Mucosa of descending colon (tissue), 3 donors: ENCODE data around the gene NRN1L. TPM values are rescaled to one million over a fixed set of nuclear protein-coding genes. Genes with fewer than 3 reads are reported as not detected.
A peak's percentile ranks its signal among the peaks of the same experiment; 100 is the strongest.
"Not testable (repeated sequence)": the region's sequence is repeated elsewhere in the genome, so short reads cannot be mapped to it uniquely, and the experiment has no call there.

Source experiments
- ATAC-seq: fragments of 200-7000 bp; cut with Tn5 transposase; one replicate; pipeline ENCODE4 v1.9.1; 2020; ENCODE audit warnings: mild to moderate bottlenecking, moderate library complexity
- DNase-seq, 3 donors: peaks; one replicate each; pipeline ENCODE4 v3.0.0-alpha.2; 2020
- H3K36me3 ChIP-seq: fragments of 200-600 bp; one replicate; pipeline ENCODE4 v1.8.0; 2021; ENCODE audit warnings: low read depth, mild to moderate bottlenecking
- H3K4me1 ChIP-seq: fragments of 200-600 bp; one replicate; pipeline ENCODE4 v1.8.0; 2021; ENCODE audit warnings: low read depth, mild to moderate bottlenecking
- H3K4me3 ChIP-seq: fragments of 200-600 bp; one replicate; pipeline ENCODE4 v1.8.0; 2021; ENCODE audit warnings: mild to moderate bottlenecking
- H3K9me3 ChIP-seq: fragments of 200-600 bp; one replicate; pipeline ENCODE4 v1.8.0; 2021; ENCODE audit warnings: mild to moderate bottlenecking
- CTCF ChIP-seq: fragments of 200-600 bp; IDR thresholded peaks from one replicate; pipeline ENCODE4 v1.8.0; 2022; ENCODE audit warnings: antibody characterized with exemption, mild to moderate bottlenecking
- intact Hi-C, 2 donors: fragments of 100-400 bp; cut with DNase I in 1 of 2; cut with micrococcal nuclease in 1 of 2; formaldehyde crosslinking; loops; one replicate each; pipeline versions ENCODE4 v1.11.0 to v1.11.1; 2022; cut with DNase I, micrococcal nuclease
- total RNA-seq, 3 donors: library from RNA; stranded (reverse); fragmentation: NEBNext Ultra II Directional in 2 of 3; extraction: Animal tissue kit (Norgen Biotek cat#: 25700) in 2 of 3; gene quantifications; one replicate each; pipeline versions ENCODE4 v1.2.1 to v1.2.4, GENCODE V29; 2021 to 2023
- donor health status: DM: no; HTN: no; CAD: no; lungs with moderate emphysema.
- donor health status: DM: no; HTN: no; CAD: no.
- donor health status: DM: no; HTN: yes; CAD: no.

Gene NRN1L
- total RNA-seq, 3 donors from 2014 or later, result 0.49 to 0.99 TPM; not detected in 1

DNA sequence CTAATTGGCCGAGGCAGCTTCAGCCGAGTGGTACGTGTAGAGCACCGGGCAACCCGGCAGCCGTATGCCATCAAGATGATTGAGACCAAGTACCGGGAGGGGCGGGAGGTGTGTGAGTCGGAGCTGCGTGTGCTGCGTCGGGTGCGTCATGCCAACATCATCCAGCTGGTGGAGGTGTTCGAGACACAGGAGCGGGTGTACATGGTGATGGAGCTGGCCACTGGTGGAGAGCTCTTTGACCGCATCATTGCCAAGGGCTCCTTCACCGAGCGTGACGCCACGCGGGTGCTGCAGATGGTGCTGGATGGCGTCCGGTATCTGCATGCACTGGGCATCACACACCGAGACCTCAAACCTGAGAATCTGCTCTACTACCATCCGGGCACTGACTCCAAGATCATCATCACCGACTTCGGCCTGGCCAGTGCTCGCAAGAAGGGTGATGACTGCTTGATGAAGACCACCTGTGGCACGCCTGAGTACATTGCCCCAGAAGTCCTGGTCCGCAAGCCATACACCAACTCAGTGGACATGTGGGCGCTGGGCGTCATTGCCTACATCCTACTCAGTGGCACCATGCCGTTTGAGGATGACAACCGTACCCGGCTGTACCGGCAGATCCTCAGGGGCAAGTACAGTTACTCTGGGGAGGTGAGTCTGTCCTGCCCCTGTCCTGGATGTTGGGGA, 24.5 kb downstream of the NRN1L start:
- TF ChIP-seq CTCF, result no peak

GRCh38 chr16:67910158-67910557, 25.5 kb downstream of the NRN1L start:
- intact Hi-C loops, result no loop called here
- ATAC-seq, result peak; percentile 18
- no peaks in the 10 kb centered on the region for H3K9me3 ChIP-seq
- H3K4me1 ChIP-seq, result no peaks in the 10 kb centered on the region
- H3K36me3 ChIP-seq, result no peaks in the 10 kb centered on the region
- no peak for DNase-seq
- H3K4me3 ChIP-seq, result no peak overlapping the region
- no peak for TF ChIP-seq CTCF

More for the DNA sequence above, 24.5 kb downstream of the NRN1L start:
- DNase-seq, result no peak
- Histone ChIP-seq H3K9me3 (no peaks in the 10 kb centered on the region), H3K4me3 (no peak overlapping the region), H3K4me1 (no peaks in the 10 kb centered on the region), H3K36me3 (no peaks in the 10 kb centered on the region)
- intact Hi-C loops, result no loop called here
- ATAC-seq, result no peak

GRCh38 chr16:67914758-67915495, 30.2 kb downstream of the NRN1L start:
- no peak for ATAC-seq
- Histone ChIP-seq H3K4me1 (no peaks in the 10 kb centered on the region), H3K4me3 (no peak overlapping the region), H3K9me3 (no peaks in the 10 kb centered on the region), H3K36me3 (no peaks in the 10 kb centered on the region)
- no peak for TF ChIP-seq CTCF
- no peak for DNase-seq
- intact Hi-C loops, result no loop called here

DNA sequence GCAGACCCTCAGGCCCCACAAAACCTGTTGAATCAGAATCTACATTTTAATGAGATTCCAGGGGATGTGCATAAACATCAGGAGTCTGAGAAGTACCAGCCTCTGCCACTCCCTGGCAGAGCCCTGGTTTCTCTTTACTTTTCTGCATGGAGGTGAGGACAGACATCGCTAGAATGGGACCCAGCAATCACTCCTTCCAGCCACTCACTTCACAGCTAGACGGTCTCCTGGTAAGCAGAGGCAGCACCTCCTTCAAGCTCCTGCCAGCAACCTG, 30.7 kb downstream of the NRN1L start:
- ATAC-seq, H3K4me3 ChIP-seq, intact Hi-C loops, H3K4me1 ChIP-seq, H3K9me3 ChIP-seq, H3K36me3 ChIP-seq, DNase-seq: not testable (repeated sequence)

DNA sequence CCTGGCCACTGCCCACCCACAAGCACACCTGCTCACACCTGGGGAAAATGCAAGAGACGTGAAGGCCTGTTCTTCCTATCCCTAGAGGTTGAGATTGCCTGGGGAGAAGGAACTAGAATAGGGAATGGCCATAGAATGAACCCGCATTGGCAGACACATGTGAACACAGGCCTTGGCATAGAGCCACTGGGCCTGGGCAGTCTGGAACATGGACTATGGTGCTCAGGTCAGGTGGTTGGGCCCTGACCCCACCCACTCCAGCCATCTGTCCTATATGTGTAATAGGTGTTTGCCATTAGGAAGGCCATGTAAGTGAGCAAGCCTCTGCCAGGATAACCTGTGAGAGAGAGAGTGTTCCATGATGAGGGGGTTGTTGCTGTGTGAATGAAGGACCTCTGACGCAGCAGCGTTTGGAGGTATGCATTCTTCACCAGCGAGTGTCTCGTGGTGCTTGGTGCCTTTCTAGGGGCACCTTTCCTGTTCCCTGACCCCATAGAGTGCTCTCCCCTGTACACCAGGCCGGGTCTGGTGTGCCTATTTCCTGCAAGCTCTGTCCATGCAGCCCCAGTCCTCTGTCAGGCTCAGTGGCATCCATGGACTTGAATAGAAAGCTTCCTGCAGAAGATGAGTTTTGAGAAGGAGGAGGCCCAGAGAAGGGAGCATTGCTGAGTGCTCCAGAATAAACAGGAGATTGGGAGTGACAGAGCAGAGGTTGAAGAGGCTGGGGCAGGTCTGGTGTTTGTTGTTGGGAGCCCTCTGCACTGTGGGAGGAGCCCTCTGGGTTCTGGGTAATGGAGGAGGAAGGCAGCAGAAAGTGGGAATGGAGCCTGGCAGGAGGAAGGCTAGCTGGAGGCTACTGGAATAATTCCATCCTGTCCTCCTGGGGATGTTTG, 31.4 kb downstream of the NRN1L start:
- DNase-seq (peak; percentile 56 to 71 (median 59)), ATAC-seq (peak; percentile 89)
- H3K36me3 ChIP-seq, result no peaks in the 10 kb centered on the region
- intact Hi-C loops, result no loop called here
- no peak overlapping the region for H3K4me3 ChIP-seq
- no peak for TF ChIP-seq CTCF
- H3K4me1 ChIP-seq, result no peaks in the 10 kb centered on the region
- H3K9me3 ChIP-seq, result no peaks in the 10 kb centered on the region
